GM12892 (cell line): ENCODE data around the gene CYTH1.

Experiments used
- POLR2A ChIP-seq: IDR thresholded peaks from 2 replicates; pipeline ENCODE4 v1.6.1; 2011; ENCODE audit warnings: low read depth, low read length, control low read depth
- POLR2AphosphoS5 ChIP-seq: IDR thresholded peaks from 2 replicates; pipeline ENCODE4 v1.6.1; 2011; ENCODE audit warnings: low read depth, low read length, control low read depth

- TF ChIP-seq POLR2A (no peak), POLR2AphosphoS5 (peak; percentile 71)
These were observed 98.6 kb downstream of the CYTH1 start for GRCh38 chr17:78683408-78683961.
